PC-3 (cell line): ENCODE measurements around the gene CRTAC1. TPM values are rescaled to one million over a fixed set of nuclear protein-coding genes. Genes with fewer than 3 reads are reported as not detected.

Experiments used
- ATAC-seq: fragments of 200-7000 bp; cut with Tn5 transposase; 2 replicates; pipeline ENCODE4 v1.9.1; 2020; ENCODE audit warnings: mild to moderate bottlenecking, moderate library complexity
- BruUV-seq: library from RNA; stranded (reverse); fragments of 400-500 nt; replicated peaks from 2 replicates; lab custom pipeline; 2021; lab: Mats Ljungman, UMichigan
- CTCF ChIA-PET: fragments of 300-600 bp; sonication (Branson Sonifier 250); formaldehyde crosslinking; loops from one replicate; lab custom pipeline; 2022; ENCODE audit warnings: antibody characterized with exemption; lab: Charles Lee
- POLR2A ChIA-PET: fragments of 300-600 bp; sonication (Branson Sonifier 250); formaldehyde crosslinking; loops from one replicate; lab custom pipeline; 2022; ENCODE audit warnings: antibody characterized with exemption; ENCODE audit not compliant: unreplicated experiment; lab: Charles Lee
- DNase-seq: peaks from one replicate; pipeline ENCODE4 v3.0.0-alpha.2; 2015
- H2AFZ ChIP-seq: fragments of 300-600 bp; sonication (generic); 2 replicates; pipeline ENCODE4 v1.6.0; 2016; ENCODE audit warnings: antibody characterized with exemption, low read length
- H3F3A ChIP-seq: fragments of 300-600 bp; sonication (generic); one replicate; pipeline ENCODE4 v1.6.0; 2017; ENCODE audit warnings: antibody characterized with exemption, low read length, control low read depth, mild to moderate bottlenecking; ENCODE audit not compliant: unreplicated experiment
- H3K27ac ChIP-seq: fragments of 300-600 bp; sonication (generic); 2 replicates; pipeline ENCODE4 v1.5.1; 2016; ENCODE audit warnings: mild to moderate bottlenecking, low read length
- H3K27me3 ChIP-seq: fragments of 300-600 bp; sonication (generic); 2 replicates; pipeline ENCODE4 v1.6.1; 2016; ENCODE audit warnings: low read length, mixed read lengths
- H3K36me3 ChIP-seq: fragments of 300-600 bp; sonication (generic); 2 replicates; pipeline ENCODE4 v1.6.1; 2016; ENCODE audit warnings: low read depth, mixed run types, low read length, mixed read lengths
- H3K4me1 ChIP-seq: fragments of 300-600 bp; sonication (generic); 2 replicates; pipeline ENCODE4 v1.5.1; 2016; ENCODE audit warnings: low read length; ENCODE audit not compliant: insufficient read depth
- H3K4me2 ChIP-seq: fragments of 300-600 bp; sonication (generic); 2 replicates; pipeline ENCODE4 v1.6.0; 2016; ENCODE audit warnings: low read length
- H3K4me3 ChIP-seq: fragments of 300-600 bp; sonication (generic); 2 replicates; pipeline ENCODE4 v1.5.1; 2016; ENCODE audit warnings: mild to moderate bottlenecking, low read length, mixed read lengths
- H3K79me2 ChIP-seq: fragments of 300-600 bp; sonication (generic); 2 replicates; pipeline ENCODE4 v1.6.1; 2017; ENCODE audit warnings: low read length, mixed read lengths
- H3K9ac ChIP-seq: fragments of 300-600 bp; sonication (generic); 2 replicates; pipeline ENCODE4 v1.6.0; 2016; ENCODE audit warnings: mild to moderate bottlenecking, low read length
- H3K9me2 ChIP-seq: fragments of 300-600 bp; sonication (generic); replicated peaks from 2 replicates; pipeline ENCODE4 v1.6.1; 2016; ENCODE audit warnings: mixed run types, low read length, mixed read lengths
- H3K9me3 ChIP-seq: fragments of 300-600 bp; sonication (generic); 2 replicates; pipeline ENCODE4 v1.6.1; 2016; ENCODE audit warnings: low read length, mixed read lengths
- H4K20me1 ChIP-seq: fragments of 300-600 bp; sonication (generic); 2 replicates; pipeline ENCODE4 v1.6.1; 2016; ENCODE audit warnings: low read length, mixed read lengths
- EZH2 ChIP-seq: fragments of 300-600 bp; sonication (generic); IDR thresholded peaks from one replicate; pipeline ENCODE4 v1.6.1; 2017; ENCODE audit warnings: antibody characterized with exemption, mild to moderate bottlenecking, low read length; ENCODE audit not compliant: unreplicated experiment
- EZH2phosphoT487 ChIP-seq: fragments of 300-600 bp; sonication (generic); IDR thresholded peaks from 2 replicates; pipeline ENCODE4 v1.6.1; 2018; ENCODE audit warnings: mild to moderate bottlenecking, antibody characterized with exemption, low read length, borderline replicate concordance
- intact Hi-C: fragments of 100-400 bp; cut with micrococcal nuclease; formaldehyde crosslinking; loops from 2 replicates; pipeline ENCODE4 v1.9.0; 2023
- total RNA-seq: library from RNA; depleted of rRNA; stranded (reverse); fragments of >200 nt; gene quantifications from 2 replicates; pipeline ENCODE4 v1.2.3, GENCODE V29; 2014
- TF ChIP-seq, protein P1 (sequence below): fragments of 300-600 bp; sonication (generic); conservative IDR thresholded peaks from 2 replicates; pipeline ENCODE4 v1.5.1; 2017; ENCODE audit warnings: antibody characterized with exemption, low read depth, mild to moderate bottlenecking, low read length

Gene CRTAC1
- total RNA-seq, 1 experiment from 2014 or later, result not detected

DNA sequence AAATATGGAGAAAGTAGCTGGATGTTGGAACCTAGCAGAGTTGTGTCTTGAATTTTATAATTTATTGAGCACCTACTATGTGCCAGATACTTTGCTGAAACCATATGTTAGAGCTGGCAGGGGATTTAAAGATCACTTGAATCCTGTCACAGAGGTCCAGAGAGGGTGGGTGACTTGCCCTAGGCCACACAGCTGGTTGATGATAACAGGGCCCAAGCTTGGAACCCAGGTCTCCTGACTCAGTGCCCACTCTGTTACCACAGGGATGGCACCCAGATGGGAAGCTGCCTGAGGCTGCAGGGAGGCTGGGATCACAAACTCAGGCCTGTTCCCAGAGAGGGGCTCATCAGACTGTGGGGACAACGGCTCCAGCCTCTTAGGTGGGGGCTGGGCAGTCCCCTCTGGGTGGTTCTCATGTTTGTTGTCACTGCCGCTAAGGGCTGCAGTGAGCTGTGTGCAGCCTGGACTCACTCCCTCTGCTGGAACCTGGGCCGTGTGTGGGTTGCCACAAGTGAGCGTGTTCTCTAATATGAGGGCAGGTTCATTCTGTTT lies 162.2 kb downstream of the CRTAC1 start:
- POLR2A ChIA-PET, result interaction anchor here (0.6 kb wide), 1 partner anchor 53 kb away, joined by 4 read pairs; no protein-coding TSS in a partner anchor

GRCh38 chr10:97867220-97867800 lies 163.1 kb downstream of the CRTAC1 start:
- H3K4me2 ChIP-seq, result no peak overlapping the region
- no peaks in the 10 kb centered on the region for H3F3A ChIP-seq
- no peaks in the 10 kb centered on the region for H3K79me2 ChIP-seq
- intact Hi-C loops, result no loop called here
- no peaks in the 10 kb centered on the region for H3K9me2 ChIP-seq
- H4K20me1 ChIP-seq, result no peaks in the 10 kb centered on the region
- no peak for ATAC-seq
- H3K27me3 ChIP-seq, result no peaks in the 10 kb centered on the region
- no TSS peak for BruUV-seq
- H3K9me3 ChIP-seq, result no peaks in the 10 kb centered on the region
- H3K4me1 ChIP-seq, result peaks cover 12% of the 10 kb centered on the region
- DNase-seq, result no peak
- H3K36me3 ChIP-seq, result no peaks in the 10 kb centered on the region
- no peak overlapping the region for H3K9ac ChIP-seq
- no peak overlapping the region for H3K4me3 ChIP-seq
- TF ChIP-seq EZH2phosphoT487 (no peak), EZH2 (no peak)
- TF ChIP-seq, protein P1, sequence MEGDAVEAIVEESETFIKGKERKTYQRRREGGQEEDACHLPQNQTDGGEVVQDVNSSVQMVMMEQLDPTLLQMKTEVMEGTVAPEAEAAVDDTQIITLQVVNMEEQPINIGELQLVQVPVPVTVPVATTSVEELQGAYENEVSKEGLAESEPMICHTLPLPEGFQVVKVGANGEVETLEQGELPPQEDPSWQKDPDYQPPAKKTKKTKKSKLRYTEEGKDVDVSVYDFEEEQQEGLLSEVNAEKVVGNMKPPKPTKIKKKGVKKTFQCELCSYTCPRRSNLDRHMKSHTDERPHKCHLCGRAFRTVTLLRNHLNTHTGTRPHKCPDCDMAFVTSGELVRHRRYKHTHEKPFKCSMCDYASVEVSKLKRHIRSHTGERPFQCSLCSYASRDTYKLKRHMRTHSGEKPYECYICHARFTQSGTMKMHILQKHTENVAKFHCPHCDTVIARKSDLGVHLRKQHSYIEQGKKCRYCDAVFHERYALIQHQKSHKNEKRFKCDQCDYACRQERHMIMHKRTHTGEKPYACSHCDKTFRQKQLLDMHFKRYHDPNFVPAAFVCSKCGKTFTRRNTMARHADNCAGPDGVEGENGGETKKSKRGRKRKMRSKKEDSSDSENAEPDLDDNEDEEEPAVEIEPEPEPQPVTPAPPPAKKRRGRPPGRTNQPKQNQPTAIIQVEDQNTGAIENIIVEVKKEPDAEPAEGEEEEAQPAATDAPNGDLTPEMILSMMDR, result no peak
- no peak overlapping the region for H2AFZ ChIP-seq
- ChIA-PET CTCF (no interaction called here), POLR2A (interaction anchor here (0.6 kb wide), 1 partner anchor 54 kb away, joined by 4 read pairs; no protein-coding TSS in a partner anchor)
- no peak overlapping the region for H3K27ac ChIP-seq

More for the DNA sequence above, 162.2 kb downstream of the CRTAC1 start:
- no peak overlapping the region for H3K4me3 ChIP-seq
- H3K79me2 ChIP-seq, result no peaks in the 10 kb centered on the region
- no peak overlapping the region for H3K9ac ChIP-seq
- BruUV-seq, result no TSS peak
- H3K9me2 ChIP-seq, result no peaks in the 10 kb centered on the region
- no peak for DNase-seq
- ATAC-seq, result no peak
- no peak overlapping the region for H2AFZ ChIP-seq
- no peak overlapping the region for H3K4me2 ChIP-seq
- H3K36me3 ChIP-seq, result no peaks in the 10 kb centered on the region
- CTCF ChIA-PET, result interaction anchor here (1.6 kb wide), 1 partner anchor 77 kb away, joined by 4 read pairs; no protein-coding TSS in a partner anchor
- intact Hi-C loops, result no loop called here
- no peaks in the 10 kb centered on the region for H3K27me3 ChIP-seq
- H4K20me1 ChIP-seq, result no peaks in the 10 kb centered on the region
- peaks cover 12% of the 10 kb centered on the region for H3K4me1 ChIP-seq
- H3K27ac ChIP-seq, result no peak overlapping the region
- H3F3A ChIP-seq, result no peaks in the 10 kb centered on the region
- TF ChIP-seq EZH2phosphoT487 (no peak), EZH2 (no peak)
- TF ChIP-seq, protein P1, result no peak
- no peaks in the 10 kb centered on the region for H3K9me3 ChIP-seq
